Muscle of arm (tissue), 12 donors: ENCODE data around the gene FCHO2. TPM values are rescaled to one million over a fixed set of nuclear protein-coding genes. Genes with fewer than 3 reads are reported as not detected.

Source experiments
- DNase-seq: peaks from one replicate; pipeline ENCODE4 v3.0.0-alpha.2; 2013
- polyA plus RNA-seq, 12 donors: library from polyadenylated mRNA; unstranded; fragments of 120-200 nt; gene quantifications; one replicate each; pipeline ENCODE4 v1.2.1, GENCODE V29; 2013; ENCODE audit not compliant: insufficient read length in 12 of 12

The FCHO2 gene
- polyA plus RNA-seq, 12 donors = 15.3 to 28.6 (median 22.1) TPM; not detected in 1

DNA sequence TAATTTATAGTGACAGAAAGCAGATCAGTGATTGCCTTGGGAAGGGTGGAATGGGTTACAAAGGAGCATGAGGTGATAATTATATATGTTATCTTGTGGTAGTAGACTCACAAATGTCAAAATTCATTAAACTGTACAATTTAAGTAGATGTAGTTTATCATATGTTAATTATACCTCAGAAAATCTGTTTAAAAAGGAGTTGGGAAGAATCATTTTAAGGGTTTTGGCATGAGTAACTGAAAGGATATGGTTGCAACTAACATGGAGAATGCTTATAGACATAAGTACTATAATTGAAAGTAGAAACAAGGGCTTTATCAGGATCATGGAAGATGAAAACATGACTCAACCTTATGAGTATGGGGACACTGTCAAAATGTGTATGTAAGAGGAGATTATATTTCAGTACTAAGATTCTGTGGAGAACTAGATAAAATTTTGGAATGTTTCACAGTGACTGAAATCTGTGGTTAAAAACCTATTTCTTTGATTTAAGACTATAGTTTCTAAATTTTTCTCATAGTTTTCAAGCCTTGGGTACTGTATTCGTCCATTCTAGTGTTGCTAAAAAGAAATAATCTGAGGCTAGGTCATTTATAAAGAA, 73.3 kb downstream of the FCHO2 start:
- DNase-seq = no peak

DNA sequence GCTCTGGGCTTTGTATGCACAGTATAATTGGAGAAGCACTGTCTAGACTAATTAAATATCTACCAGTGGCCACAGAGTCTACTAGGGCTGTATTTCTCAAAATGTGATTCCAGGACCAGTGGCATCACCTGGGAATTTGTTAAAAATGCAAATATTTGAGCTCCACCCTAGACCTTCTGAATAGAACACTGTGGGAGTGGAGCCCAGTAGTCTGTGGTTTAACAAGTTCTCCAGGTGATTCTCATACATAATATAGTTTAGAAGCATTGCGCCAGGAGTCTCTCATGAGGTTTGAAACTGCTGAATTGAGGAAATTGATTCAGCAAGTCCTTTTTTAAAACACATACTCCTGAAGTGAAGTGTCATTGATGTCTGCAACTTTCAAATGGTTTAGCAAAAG, 74.7 kb downstream of the FCHO2 start:
- DNase-seq = no peak

DNA sequence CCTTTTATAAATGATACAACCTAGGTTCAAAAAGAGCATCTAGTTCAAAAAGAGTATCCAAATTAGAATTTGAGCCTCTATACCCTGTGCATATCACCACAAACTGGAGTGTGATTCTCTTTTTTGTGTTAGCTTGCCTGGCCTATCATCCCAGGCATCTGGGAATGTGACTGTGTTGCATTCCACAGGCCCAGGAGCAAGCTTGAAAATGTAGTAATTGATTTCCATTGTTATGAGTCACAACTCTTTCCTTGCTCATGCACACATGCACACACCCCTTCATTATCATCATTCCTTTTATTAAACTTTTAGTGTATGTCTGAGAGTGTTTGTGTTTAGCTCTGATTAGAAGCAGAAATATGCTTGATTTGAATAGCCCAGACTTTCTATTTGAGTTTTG, 75.2 kb downstream of the FCHO2 start:
- DNase-seq = no peak

DNA sequence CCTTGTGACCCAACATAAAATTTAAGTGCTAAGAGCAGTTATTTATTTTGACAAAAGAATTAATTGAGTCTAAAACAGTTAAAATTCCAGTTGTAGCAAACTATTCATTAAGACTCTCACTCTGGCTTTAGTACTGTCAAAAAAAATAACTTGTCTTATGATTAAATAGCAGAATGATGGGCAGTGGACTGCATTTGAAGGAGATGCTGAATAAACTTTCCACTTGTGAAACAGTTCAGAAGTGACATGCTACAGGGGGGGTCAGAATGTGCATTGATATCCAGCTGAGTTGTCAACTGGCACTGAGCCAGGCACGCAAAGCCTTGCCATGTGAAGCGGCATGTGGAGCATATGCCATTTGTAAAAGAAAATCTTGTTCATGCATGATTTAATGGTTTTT, 76.0 kb downstream of the FCHO2 start:
- DNase-seq = peak; percentile 28

DNA sequence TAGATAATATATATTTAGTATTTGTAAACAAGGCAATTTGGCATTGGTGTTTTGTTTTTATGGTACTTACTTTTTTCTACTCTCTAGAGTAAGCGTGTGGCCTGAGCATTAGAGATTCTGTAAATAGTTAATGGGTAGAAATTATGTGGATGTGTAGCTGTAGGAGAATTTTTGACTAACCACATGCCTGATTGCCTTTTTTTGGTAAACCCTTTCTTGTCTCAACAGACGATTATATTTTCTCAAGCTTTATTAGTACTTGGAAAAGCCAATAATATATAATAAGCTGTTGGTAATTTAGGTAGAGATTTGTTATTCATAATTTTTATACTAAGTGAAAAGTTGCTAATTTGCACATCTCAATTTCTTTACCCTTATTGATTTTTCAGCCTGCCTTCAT, 76.8 kb downstream of the FCHO2 start:
- no peak for DNase-seq

DNA sequence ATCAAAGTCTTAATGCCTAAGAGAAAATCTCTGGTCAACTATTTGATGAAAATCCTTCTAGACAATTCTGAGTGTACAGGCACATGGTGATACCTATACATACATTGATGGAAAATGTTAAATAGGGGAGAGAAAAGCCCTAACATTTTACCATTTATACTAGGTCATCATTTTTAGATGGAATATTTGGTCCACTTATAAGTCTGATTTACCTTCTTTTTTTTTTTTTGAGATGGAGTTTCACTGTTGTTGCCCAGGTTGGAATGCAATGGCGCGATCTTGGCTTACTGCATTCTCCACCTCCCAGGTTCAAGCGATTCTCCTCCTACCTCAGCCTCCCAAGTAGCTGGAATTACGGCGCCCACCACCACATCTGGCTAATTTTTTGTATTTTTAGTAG, 81.7 kb downstream of the FCHO2 start:
- DNase-seq = no peak

DNA sequence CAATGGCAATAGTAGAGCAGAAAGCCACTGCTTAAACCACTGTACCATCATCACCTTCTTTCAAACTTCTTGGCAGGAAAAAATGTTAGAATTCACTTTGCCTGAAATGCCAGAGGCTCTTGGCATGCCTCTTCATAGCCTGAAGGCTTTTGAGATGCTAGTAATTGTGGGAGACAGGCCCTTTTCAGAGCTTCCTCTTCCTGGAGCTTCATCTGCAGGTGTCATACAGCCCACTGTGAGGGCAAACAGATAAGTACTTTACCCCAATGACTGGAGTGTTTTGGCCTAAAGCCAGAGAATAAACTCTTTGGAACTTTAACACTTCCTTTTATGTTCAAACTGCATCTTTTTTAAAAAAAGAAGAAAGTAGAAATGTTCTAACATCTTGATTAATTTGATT, 83.2 kb downstream of the FCHO2 start:
- DNase-seq = no peak

DNA sequence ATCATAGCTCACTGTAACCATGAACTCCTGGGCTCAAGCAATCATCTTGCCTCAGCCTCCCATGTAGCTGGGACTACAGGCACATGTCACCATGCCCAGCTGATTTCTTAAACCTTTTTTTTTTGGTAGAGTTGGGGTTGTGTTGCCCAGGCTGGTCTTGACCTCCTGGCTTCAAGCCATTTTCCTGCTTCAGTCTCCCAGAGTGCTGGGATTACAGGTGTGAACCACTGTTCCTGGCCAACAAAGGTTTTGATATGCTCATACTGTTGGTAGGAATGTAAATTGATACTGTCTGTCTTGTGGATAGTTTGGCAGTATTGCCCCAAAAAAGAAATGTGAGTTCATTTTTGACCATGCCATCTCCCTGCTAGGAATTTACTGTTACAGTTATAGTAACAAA, 87.2 kb downstream of the FCHO2 start:
- DNase-seq = no peak

DNA sequence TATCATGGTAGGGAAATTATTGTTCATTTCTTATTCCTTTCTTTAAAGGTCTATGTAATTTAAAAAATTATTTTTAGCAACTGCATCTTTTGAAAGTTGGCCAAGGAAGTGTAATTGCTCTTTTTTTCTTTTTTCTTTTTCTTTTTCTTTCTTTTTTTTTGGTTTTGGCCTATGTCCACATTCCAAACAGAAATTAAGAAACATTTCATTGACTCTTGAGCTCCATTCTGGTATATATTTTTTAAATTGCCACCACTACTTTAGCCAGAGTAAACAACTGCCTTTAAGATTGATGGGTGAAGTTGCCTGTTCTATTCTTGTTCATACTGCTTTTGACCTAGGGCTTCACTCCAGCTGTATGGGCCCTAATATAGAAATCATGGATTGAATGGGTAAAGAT, 88.7 kb downstream of the FCHO2 start:
- DNase-seq = no peak

DNA sequence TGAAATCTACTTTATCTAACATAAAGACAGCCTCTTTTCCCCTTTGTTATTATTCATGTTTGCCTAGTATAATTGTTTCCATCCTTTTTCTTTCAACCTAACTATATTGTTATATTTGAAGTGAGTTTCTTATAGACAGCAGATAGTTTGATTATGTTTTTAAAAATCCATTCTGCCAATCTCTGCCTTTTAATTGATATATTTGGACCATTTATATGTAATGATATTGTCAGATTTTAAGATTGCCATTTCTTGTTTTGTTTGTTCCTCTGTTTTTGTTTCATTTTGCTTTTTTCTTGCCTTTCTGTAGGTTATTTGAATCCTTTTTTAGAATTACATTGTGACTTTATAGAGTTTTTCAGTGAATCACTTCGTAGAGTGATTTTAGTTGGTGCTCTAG, 89.8 kb downstream of the FCHO2 start:
- no peak for DNase-seq

DNA sequence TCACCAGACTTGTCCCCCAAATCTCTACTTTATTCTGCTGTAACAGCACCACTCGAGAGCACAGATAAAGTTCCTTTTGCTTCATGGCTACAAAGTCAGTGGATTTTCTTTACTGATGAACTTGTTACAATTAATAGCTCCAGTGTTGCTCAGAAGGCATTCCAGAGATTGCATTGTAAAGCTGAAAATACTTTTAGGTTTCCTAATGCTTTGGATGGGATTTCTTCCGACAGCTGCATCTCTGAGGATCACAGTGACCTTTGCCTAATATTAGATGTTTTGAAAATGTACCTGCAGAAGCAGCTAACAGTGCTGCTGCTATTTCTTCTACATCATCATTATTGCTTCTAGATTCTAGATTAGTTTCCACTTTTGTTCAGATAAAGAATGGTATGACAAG, 105.8 kb downstream of the FCHO2 start:
- no peak for DNase-seq

DNA sequence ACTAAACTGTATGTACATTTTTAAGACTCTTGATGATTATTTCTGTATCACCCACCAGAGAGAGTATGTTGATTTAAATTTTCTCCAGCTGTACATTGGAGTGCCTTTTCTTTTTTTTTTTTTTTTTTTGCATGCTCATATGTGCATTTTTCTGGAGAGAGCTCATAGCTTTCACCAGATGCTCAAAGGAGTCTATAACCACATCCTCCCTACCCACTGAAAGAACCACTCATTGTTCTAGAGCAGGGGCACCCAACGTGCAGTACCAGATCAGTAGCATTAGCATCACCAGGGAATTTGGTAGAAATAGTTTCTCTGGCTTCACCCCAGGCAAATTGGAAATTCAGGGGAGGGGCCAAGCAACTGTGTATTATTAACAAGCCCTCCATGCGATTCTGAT, 110.6 kb downstream of the FCHO2 start:
- DNase-seq = no peak

DNA sequence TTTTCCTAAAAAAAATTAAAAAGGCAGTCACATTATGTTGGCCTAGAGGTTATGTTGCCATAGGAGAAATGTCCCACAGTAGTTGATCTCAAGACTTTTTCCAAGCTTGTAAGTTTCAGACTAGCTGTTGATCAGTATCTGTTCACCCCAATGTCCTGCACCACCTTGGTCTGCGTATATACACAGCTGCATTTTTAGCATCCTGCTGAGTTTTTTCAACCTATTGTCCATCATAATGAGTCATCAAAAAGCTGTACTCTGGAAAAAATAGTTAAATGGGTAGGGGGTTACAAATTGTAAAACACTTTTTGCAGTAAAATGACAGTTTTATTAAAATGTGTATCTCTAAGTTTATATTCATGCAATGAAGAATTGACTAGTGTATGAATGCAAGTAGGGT, 111.4 kb downstream of the FCHO2 start:
- DNase-seq = no peak

DNA sequence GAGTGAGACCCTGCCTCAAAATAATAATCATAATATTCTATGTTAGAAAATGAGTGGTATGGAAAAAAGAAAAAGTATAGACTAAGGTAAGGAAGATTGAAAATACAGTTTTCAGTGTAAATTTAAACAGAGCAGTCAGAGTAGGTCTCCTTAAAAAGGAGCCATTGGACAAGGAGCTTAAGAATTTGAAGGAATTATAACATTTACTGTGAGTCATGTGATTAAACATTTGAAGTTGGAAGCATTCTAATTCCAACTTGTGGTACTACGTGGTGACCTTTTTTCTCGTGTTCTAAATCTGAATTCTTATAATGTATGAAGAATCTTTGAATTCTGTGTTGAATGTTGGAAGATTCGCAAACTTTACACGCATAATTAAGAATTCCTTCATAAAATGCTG, 125.3 kb downstream of the FCHO2 start:
- no peak for DNase-seq

DNA sequence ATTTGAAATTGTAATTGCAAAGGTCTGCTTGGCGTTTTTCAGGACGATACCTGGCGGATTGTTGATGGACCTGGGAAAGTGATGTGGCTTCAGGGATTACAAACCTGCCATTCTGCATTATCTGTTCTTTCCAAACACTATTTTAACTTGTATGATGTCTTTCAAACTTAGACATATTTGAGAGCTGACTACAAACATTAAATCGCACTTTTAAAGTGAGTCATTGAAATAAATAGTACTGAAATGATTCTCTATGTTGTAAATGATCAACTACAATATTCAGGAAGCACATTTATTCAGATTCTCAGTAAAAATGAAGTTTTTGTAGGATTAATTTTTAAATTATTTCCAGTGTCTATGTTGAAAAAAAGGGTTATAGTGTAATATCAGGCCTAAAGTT, 132.2 kb downstream of the FCHO2 start:
- no peak for DNase-seq

DNA sequence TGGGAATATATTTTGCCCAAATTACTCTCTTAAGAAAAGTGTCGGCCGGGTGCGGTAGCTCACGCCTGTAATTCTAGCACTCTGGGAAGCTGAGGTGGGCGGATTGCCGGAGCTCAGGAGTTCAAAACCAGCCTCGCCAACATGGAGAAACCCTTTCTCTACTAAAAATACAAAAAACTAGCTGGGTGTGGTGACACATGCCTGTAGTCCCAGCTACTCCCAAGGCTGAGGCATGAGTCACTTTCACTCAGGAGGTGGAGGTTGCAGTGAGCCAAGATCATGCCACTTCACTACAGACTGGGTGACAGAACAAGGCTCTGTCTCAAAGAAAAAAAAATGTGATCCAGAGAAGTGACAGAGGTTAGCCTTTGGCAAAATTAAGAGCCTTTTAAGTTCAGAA, 138.1 kb downstream of the FCHO2 start:
- no peak for DNase-seq

DNA sequence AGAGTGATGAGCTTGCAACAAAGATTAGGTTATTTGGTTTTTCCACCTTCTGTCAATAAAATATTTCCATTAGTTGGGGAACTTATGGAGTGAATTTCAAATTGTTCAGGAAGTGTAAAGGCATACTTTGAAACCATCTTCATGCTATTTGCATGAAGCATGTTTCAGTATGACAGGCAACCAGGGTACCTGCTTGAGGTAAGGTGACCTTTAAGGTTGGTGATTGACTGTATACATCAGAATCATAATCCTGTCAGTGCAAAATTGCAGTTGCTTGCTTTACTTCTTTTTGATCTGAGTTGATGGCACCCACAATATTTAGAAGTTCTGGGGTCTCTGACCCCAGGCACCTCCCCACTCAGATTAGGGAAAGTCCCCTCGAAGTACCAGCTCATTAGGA, 138.6 kb downstream of the FCHO2 start:
- no peak for DNase-seq

DNA sequence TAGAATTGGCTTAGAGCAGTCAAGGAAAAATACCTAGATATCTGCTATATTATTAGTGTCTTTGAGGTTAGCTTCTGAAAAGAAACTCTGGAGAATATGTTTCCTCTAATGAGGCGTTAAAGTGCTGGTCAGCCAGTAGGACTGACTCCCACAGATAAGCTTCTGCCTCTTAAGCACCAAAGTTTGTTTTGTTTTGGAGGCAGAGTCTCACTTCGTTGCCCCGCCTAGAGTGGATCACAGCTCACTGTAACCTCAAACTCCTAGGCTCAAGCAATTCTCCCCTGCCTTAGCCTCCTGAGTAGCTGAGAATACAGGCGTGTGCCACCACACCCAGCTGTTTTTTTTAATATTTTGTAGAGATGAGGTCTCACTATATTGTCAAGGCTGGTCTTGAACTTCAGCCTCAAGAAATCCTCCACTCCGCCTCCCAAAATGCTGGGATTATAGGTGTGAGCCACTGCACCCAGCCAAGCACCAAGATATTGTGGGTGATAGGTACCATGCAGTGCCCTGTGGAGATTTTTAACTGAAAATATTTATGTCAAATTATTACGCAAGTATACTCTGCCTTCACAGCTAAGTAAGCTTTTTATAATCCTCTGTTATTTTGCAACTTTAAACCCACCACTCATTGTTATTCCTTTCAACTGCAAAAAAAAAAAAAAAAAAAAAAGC, 139.9 kb downstream of the FCHO2 start:
- DNase-seq = no peak

DNA sequence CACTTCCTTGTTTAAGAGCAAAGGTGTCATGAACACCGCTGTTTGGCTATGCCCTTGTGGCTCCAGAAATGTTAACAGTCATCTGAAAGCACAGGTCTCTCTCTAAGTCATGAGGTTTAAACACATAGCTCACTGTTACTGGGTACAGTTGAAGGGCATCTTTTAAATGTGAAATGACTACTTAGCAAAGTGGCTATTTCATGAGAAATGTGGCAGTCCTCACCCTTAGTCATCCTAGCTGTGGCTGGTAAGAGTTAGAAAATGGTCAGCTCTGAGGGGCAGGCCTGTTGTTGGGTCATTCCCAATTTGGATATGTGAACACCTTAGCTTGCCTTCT, 140.4 kb downstream of the FCHO2 start:
- DNase-seq = no peak

DNA sequence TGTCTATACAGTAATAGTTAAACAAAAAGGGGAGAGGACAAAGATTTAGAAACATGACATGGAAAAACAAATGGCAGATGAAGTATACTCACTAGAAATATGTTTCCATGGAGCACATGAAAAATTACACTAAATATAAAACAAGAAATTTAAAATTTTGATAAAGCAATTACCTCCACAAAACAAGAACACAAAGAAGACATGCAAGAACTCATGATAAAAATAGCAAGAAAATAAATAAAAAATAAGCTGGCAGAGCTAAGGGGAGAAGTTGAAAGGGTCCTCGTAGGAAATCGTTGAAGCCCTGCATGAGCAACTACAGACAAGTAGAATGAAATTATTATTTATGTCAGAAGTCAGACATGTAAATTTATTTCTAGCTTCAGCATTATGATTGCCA, 141.9 kb downstream of the FCHO2 start:
- DNase-seq = no peak

DNA sequence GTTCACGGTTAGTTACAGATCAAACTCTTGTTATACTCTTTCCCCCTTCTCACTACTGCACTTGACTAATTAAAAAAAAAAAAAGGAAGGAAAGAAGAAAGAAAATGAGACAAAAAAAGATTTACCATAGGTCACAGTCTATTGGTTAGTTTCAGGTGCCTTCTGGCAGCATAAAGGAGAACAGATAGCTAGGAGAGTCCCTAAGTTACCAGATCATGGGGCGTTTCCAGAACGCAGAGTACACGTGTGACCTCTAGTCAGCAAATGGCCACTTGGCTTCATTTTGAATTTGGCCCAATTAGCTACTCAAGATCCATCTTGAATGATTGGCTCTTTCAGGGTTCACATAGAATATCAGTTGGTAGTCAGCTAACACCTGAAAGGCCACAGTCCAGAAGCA, 144.3 kb downstream of the FCHO2 start:
- DNase-seq = no peak

DNA sequence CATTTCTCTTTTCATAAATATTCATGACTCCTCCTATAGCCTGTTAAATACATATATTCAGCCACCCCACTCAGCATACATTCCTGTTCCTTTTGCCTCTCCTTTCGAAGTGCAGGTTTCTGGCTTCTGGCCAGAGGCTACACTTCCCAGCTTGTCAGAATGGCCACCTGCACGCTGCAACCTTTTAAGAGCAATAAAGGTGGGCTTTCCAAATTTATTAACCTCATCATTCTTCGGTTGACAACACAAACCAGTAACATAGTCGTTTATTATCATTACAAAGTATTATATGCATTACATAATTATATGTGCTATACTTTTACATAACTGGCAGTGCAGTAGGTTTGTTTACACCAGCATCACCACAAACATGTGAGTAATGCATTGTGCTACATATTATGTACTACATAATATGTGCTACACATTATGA, 148.0 kb downstream of the FCHO2 start:
- DNase-seq = no peak

DNA sequence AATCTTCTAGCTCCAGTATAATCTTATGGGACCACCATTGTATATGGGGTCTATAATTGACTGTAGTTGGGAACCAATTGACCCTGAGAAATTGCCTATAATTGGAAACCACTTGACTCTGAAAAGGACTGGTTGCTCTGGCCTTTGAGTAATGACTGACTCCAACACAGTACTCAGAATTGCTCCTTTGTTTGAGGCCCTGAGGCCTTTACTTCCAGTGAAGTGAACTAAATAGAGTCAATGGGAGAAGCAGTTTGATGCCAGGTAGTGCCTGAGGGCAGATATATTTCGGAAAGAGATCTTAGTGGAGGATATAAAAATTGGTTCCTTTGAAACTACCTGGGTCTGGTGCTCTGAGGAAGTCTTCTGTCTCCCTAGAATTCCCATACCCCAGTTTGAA, 148.5 kb downstream of the FCHO2 start:
- no peak for DNase-seq

DNA sequence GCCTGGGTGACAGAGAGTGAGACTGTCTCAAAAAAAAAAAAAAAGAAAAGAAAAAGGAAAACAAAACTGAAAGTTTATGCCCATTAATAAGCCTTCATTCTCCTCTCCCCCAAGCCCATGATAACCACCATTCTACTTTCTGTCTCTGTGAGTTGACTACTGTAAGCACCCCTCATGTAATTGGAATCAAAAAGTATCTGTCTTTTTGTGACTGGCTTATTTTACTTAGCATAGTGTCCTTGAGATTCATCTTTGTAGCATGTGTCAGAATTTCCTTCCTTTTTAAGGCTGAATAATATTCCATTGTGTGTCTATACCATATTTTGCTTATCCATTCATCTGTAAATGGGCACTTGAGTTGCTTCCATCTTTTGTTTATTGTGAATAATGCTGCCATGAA, 150.5 kb downstream of the FCHO2 start:
- no peak for DNase-seq
